K562 (cell line): ENCODE results near the gene TRIO. TPM values are rescaled to one million over a fixed set of nuclear protein-coding genes. Genes with fewer than 3 reads are reported as not detected.

Experiments used
- ATAC-seq: fragments of 200-7000 bp; cut with Tn5 transposase; 3 replicates; pipeline ENCODE4 v1.9.1; 2020; ENCODE audit warnings: moderate library complexity
- BruUV-seq: library from RNA; stranded (reverse); fragments of 400-500 nt; replicated peaks from 2 replicates; lab custom pipeline; 2021; lab: Mats Ljungman, UMichigan
- CTCF ChIA-PET: fragments of 300-600 bp; formaldehyde crosslinking; extraction: SDS; loops from one replicate; lab custom pipeline; 2021; ENCODE audit warnings: low intra/inter-chr PET ratio; lab: Yijun Ruan, JAX
- POLR2A ChIA-PET: fragments of 300-600, 350-650 bp; sonication (Branson Sonifier 250); formaldehyde crosslinking; extraction: SDS; loops from one replicate; lab custom pipeline; 2021; ENCODE audit warnings: antibody characterized with exemption, inconsistent platforms; lab: Yijun Ruan, JAX
- DNase-seq, 4 experiments: peaks; one replicate each; pipeline versions ENCODE4 v3.0.0 to v3.0.0-alpha.2; 2011 to 2018; ENCODE audit warnings: low spot score in 3 of 4, mixed read lengths in 3 of 4; ENCODE audit errors: extremely low read depth in 1 of 4
- FAIRE-seq: peaks from 2 replicates; lab custom pipeline; 2011; peaks lifted over from hg19 to GRCh38; lab: Jason Lieb, UNC
- H2AFZ ChIP-seq: 2 replicates; pipeline ENCODE4 v1.6.0; 2011; ENCODE audit warnings: low read depth, low read length, control low read depth, inconsistent platforms
- H3K27ac ChIP-seq: fragments of 200-600 bp; 3 replicates; pipeline ENCODE4 v1.8.0; 2011; ENCODE audit warnings: low read depth, mild to moderate bottlenecking, control low read depth, inconsistent platforms, low read length, moderate library complexity, mixed read lengths; ENCODE audit errors: extremely low read depth
- H3K27me3 ChIP-seq, 2 experiments: fragments of 300-600 bp in 1 of 2; 2 replicates in 1 of 2; 3 replicates in 1 of 2; pipeline versions ENCODE4 v1.6.0 to v1.8.0; 2011; ENCODE audit warnings: inconsistent platforms in 2 of 2, low read length in 2 of 2, mild to moderate bottlenecking in 1 of 2, mixed read lengths in 1 of 2, moderate library complexity in 1 of 2; ENCODE audit not compliant: control insufficient read depth in 2 of 2, insufficient read depth in 2 of 2
- H3K36me3 ChIP-seq: fragments of 300-600 bp; 3 replicates; pipeline ENCODE4 v1.8.0; 2011; ENCODE audit warnings: mild to moderate bottlenecking, low read length, inconsistent platforms; ENCODE audit not compliant: control insufficient read depth, insufficient read depth
- H3K4me1 ChIP-seq, 2 experiments: fragments of 200-600 bp in 1 of 2; replicated peaks in 1 of 2; 2 replicates in 1 of 2; 3 replicates in 1 of 2; pipeline versions ENCODE4 v1.5.1 to v1.8.0; 2011; ENCODE audit warnings: inconsistent platforms in 2 of 2, low read length in 2 of 2, mild to moderate bottlenecking in 1 of 2, mixed read lengths in 1 of 2, moderate library complexity in 1 of 2; ENCODE audit not compliant: control insufficient read depth in 2 of 2, insufficient read depth in 2 of 2
- H3K4me2 ChIP-seq: 2 replicates; pipeline ENCODE4 v1.6.1; 2011; ENCODE audit warnings: low read length, control low read depth, inconsistent platforms, mixed read lengths; ENCODE audit not compliant: insufficient read depth
- H3K4me3 ChIP-seq: fragments of 200-600 bp; sonication (generic), shearing (Covaris generic); 2 replicates; pipeline ENCODE4 v1.5.1; 2016; ENCODE audit warnings: control low read depth, inconsistent platforms
- H3K79me2 ChIP-seq: fragments of 200-600 bp; 3 replicates; pipeline ENCODE4 v1.8.0; 2011; ENCODE audit warnings: low read length, inconsistent platforms; ENCODE audit not compliant: control insufficient read depth, insufficient read depth
- H3K9ac ChIP-seq, 2 experiments: 2 replicates each; pipeline versions ENCODE4 v1.6.0 to v1.6.1; 2011; ENCODE audit warnings: low read depth in 2 of 2, low read length in 2 of 2, control low read depth in 1 of 2, inconsistent platforms in 1 of 2, mild to moderate bottlenecking in 1 of 2, mixed read lengths in 1 of 2; ENCODE audit not compliant: insufficient read depth in 1 of 2
- H3K9me1 ChIP-seq: one replicate; pipeline ENCODE4 v1.6.0; 2011; ENCODE audit warnings: inconsistent platforms, mild to moderate bottlenecking, low read length, moderate library complexity; ENCODE audit not compliant: control insufficient read depth, insufficient read depth
- H3K9me3 ChIP-seq: replicated peaks from 2 replicates; pipeline ENCODE4 v1.5.1; 2011; ENCODE audit warnings: low read depth, low read length, inconsistent platforms; ENCODE audit not compliant: control insufficient read depth, insufficient read depth
- H4K20me1 ChIP-seq: replicated peaks from 2 replicates; pipeline ENCODE4 v1.6.1; 2011; ENCODE audit warnings: low read length, inconsistent platforms, mixed read lengths; ENCODE audit not compliant: control insufficient read depth, insufficient read depth
- ELK1 ChIP-seq: sonication (generic); formaldehyde crosslinking; IDR thresholded peaks from 2 replicates; pipeline ENCODE4 v1.8.1; 2022; ENCODE audit warnings: missing genetic modification reagents
- HSF4 ChIP-seq: fragments of 250-450 bp; sonication (Bioruptor Pico); IDR thresholded peaks from 2 replicates; pipeline ENCODE4 v2.1.2; 2022; ENCODE audit warnings: mild to moderate bottlenecking, moderate library complexity, borderline replicate concordance
- JUNB ChIP-seq: fragments of 450-650 bp; formaldehyde crosslinking; conservative IDR thresholded peaks from 2 replicates; pipeline ENCODE4 v1.4.0; 2020; ENCODE audit warnings: mild to moderate bottlenecking
- L3MBTL2 ChIP-seq: fragments of 450-650 bp; IDR thresholded peaks from 2 replicates; pipeline ENCODE4 v1.6.1; 2016; ENCODE audit warnings: mild to moderate bottlenecking, moderate library complexity
- MNT ChIP-seq, 2 experiments: fragments of 450-650 bp; conservative IDR thresholded peaks; 2 replicates each; pipeline ENCODE4 v1.6.1; 2017; ENCODE audit warnings: mild to moderate bottlenecking in 2 of 2, moderate library complexity in 2 of 2
- NCOA6 ChIP-seq: fragments of 450-650 bp; IDR thresholded peaks from 2 replicates; pipeline ENCODE4 v1.6.1; 2017; ENCODE audit warnings: mild to moderate bottlenecking
- PHB2 ChIP-seq: fragments of 450-650 bp; IDR thresholded peaks from 2 replicates; pipeline ENCODE4 v1.6.1; 2017; ENCODE audit warnings: low read depth
- POLR2B ChIP-seq: fragments of 450-650 bp; IDR thresholded peaks from 2 replicates; pipeline ENCODE4 v1.6.1; 2018; ENCODE audit warnings: low read depth; ENCODE audit not compliant: partially characterized antibody
- RCOR1 ChIP-seq, 2 experiments: IDR thresholded peaks; 2 replicates each; pipeline ENCODE4 v1.6.1; 2012; ENCODE audit warnings: low read depth in 2 of 2, low read length in 2 of 2, borderline replicate concordance in 1 of 2, improper control_type of control experiment in 1 of 2
- TCF15 ChIP-seq: fragments of 250-450 bp; sonication (Bioruptor Pico); IDR thresholded peaks from 2 replicates; pipeline ENCODE4 v1.8.0; 2022; ENCODE audit warnings: moderate library complexity, mild to moderate bottlenecking, inconsistent platforms
- YY1 ChIP-seq, 3 experiments: IDR thresholded peaks; 2 replicates each; pipeline ENCODE4 v1.6.1; 2011; ENCODE audit warnings: low read length in 2 of 3, mild to moderate bottlenecking in 2 of 3, moderate library complexity in 2 of 3, borderline replicate concordance in 1 of 3, control low read depth in 1 of 3, low read depth in 1 of 3; ENCODE audit not compliant: insufficient read depth in 3 of 3, insufficient replicate concordance in 2 of 3, control insufficient read depth in 1 of 3, insufficient read length in 1 of 3; ENCODE audit errors: extremely low read depth in 1 of 3
- ZFP36 ChIP-seq: fragments of 150-350 bp; IDR thresholded peaks from 2 replicates; pipeline ENCODE4 v1.6.1; 2018; ENCODE audit warnings: low read length, low read depth; ENCODE audit not compliant: partially characterized antibody
- ZNF311 ChIP-seq: fragments of 250-450 bp; sonication (Bioruptor Pico); IDR thresholded peaks from 2 replicates; pipeline ENCODE4 v1.4.0; 2020; ENCODE audit warnings: mild to moderate bottlenecking, moderate library complexity
- WGBS: fragments of 100-300 bp; shearing (Covaris generic); methylation state at CpG from one replicate; pipeline ENCODE4 v1.1.6; 2016; ENCODE audit warnings: low coverage, mixed read lengths; ENCODE audit not compliant: insufficient coverage; ENCODE audit errors: missing lambda C conversion rate; 5-methylcytosine and 5-hydroxymethylcytosine counted together
- in situ Hi-C: fragments of 300-500 bp; cut with MboI; formaldehyde crosslinking; loops from 4 replicates; pipeline ENCODE4 v1.15.0; 2018; ENCODE audit warnings: inconsistent platforms, mixed read lengths
- intact Hi-C: fragments of 100-400 bp; cut with micrococcal nuclease; formaldehyde crosslinking; loops from 2 replicates; pipeline ENCODE4 v1.14.2; 2022
- polyA plus RNA-seq, 8 experiments: library from polyadenylated mRNA; depleted of rRNA in 4 of 8; stranded (reverse) in 5 of 8; unstranded in 3 of 8; fragments of >200 nt; fragmentation: Nextera tagmentation in 2 of 8; fragmentation: Illumina TruSeq in 1 of 8; extraction: Ambion mirVana in 2 of 8; extraction: Trizol in 1 of 8; gene quantifications; 2 replicates each; pipeline versions ENCODE4 v1.2.1 to v1.2.3, GENCODE V29; 2011 to 2014; ENCODE audit warnings: inconsistent platforms in 1 of 8, missing spikeins in 1 of 8
- total RNA-seq, 7 experiments: library from RNA; depleted of rRNA in 6 of 7; stranded (reverse); fragments of >200 nt in 6 of 7; fragmentation: Illumina TruSeq in 2 of 7; extraction: Trizol in 2 of 7; gene quantifications; 2 replicates each; pipeline versions ENCODE4 v1.2.1 to v1.2.3, GENCODE V29; 2011 to 2021; ENCODE audit warnings: low replicate concordance in 1 of 7

Gene TRIO
- total and polyA plus RNA-seq, 9 of the 15 experiments (the other 6 are each of a cell fraction or from before 2014, with no cell fraction given) = 0.24 to 5.0 (median 1.1) TPM

- ATAC-seq = no peak
- 36% methylated on average over 2 of the region's 2 CpGs for WGBS
- no peak for TF ChIP-seq RCOR1 (IDR thresholded peaks at IDR 0.05; ENCODE audit: borderline replicate concordance in 1 of 2, low read depth in 2 of 2, low read length in 2 of 2)
- TF ChIP-seq PHB2 = no peak
- TF ChIP-seq ZFP36 = no peak
- TF ChIP-seq HSF4 (CRISPR knock-in tag) = no peak
- TF ChIP-seq JUNB (CRISPR knock-in tag) = no peak
- TF ChIP-seq L3MBTL2 = no peak
- no peak for TF ChIP-seq MNT (conservative IDR thresholded peaks at IDR 0.05)
- no peak for TF ChIP-seq TCF15 (CRISPR knock-in tag)
- TF ChIP-seq YY1 (IDR thresholded peaks at IDR 0.05; ENCODE audit: borderline replicate concordance in 1 of 3, control insufficient read depth in 1 of 3, extremely low read depth in 1 of 3, insufficient read depth in 3 of 3, insufficient read length in 1 of 3, insufficient replicate concordance in 2 of 3, low read depth in 1 of 3, low read length in 2 of 3) = no peak
- TF ChIP-seq NCOA6 = no peak
- TF ChIP-seq POLR2B = no peak
- TF ChIP-seq ZNF311 (CRISPR knock-in tag) = no peak
- no peak for TF ChIP-seq ELK1 (CRISPR knock-in tag)
- TF ChIP-seq, all 486 proteins: peak for 0
- Histone ChIP-seq H3K9ac (no peak overlapping the region), H3K27ac (no peak overlapping the region), H3K4me2 (no peak overlapping the region), H3K27me3 (no peaks in the 10 kb centered on the region), H3K79me2 (no peaks in the 10 kb centered on the region), H2AFZ (no peak overlapping the region), H3K9me1 (no peaks in the 10 kb centered on the region), H3K4me1 (peaks cover 20 to 36% of the 10 kb centered on the region in 2 experiments; a peak in 4 of 5 replicates), H3K9me3 (no peaks in the 10 kb centered on the region), H3K36me3 (no peaks in the 10 kb centered on the region), H4K20me1 (no peaks in the 10 kb centered on the region), H3K4me3 (no peak overlapping the region)
- POLR2A ChIA-PET = no interaction called here
- intact Hi-C loops (no loop called here), in situ Hi-C loops (no loop called here)
- CTCF ChIA-PET = no interaction called here
- DNase-seq (no peak), FAIRE-seq (no peak)
- BruUV-seq = no TSS peak
Measured at GRCh38 chr5:14269395-14269794, 126.3 kb downstream of the TRIO start.
